HEK293 (cell line): Measurements from ENCODE around the gene DNAJC11.

Source experiments
- CTCF ChIA-PET: fragments of 350-600 bp; formaldehyde crosslinking; extraction: SDS; loops from one replicate; lab custom pipeline; 2021; ENCODE audit warnings: antibody characterized with exemption; lab: Yijun Ruan, JAX
- POLR2A ChIA-PET: fragments of 300-600 bp; formaldehyde crosslinking; extraction: SDS; loops from one replicate; lab custom pipeline; 2020; ENCODE audit warnings: antibody characterized with exemption, inconsistent platforms; lab: Yijun Ruan, JAX
- H3K27ac ChIP-seq: fragments of 200-500 bp; sonication (Bioruptor generic); 2 replicates; pipeline ENCODE4 v1.5.1; 2014; ENCODE audit warnings: low read depth, low read length, control low read depth, inconsistent platforms; ENCODE audit errors: extremely low read depth
- H3K36me3 ChIP-seq, 2 experiments: fragments of 200-500 bp in 1 of 2; sonication (Bioruptor generic) in 1 of 2; 1 replicate in 1 of 2; 2 replicates in 1 of 2; pipeline ENCODE4 v1.5.1; 2014 to 2017; ENCODE audit warnings: inconsistent platforms in 2 of 2, low read length in 2 of 2; ENCODE audit not compliant: control insufficient read depth in 2 of 2, insufficient read depth in 1 of 2
- H3K4me1 ChIP-seq: fragments of 200-500 bp; sonication (Bioruptor generic); 2 replicates; pipeline ENCODE4 v1.5.1; 2014; ENCODE audit warnings: mild to moderate bottlenecking, low read length, inconsistent platforms; ENCODE audit not compliant: control insufficient read depth, insufficient read depth
- H3K4me3 ChIP-seq: 2 replicates; pipeline ENCODE4 v1.5.1; 2011; ENCODE audit warnings: low read depth, mild to moderate bottlenecking, control low read depth, low read length, moderate library complexity
- H3K9me3 ChIP-seq: fragments of 200-500 bp; sonication (Bioruptor generic); 2 replicates; pipeline ENCODE4 v1.5.1; 2014; ENCODE audit warnings: low read depth, low read length, inconsistent platforms; ENCODE audit not compliant: control insufficient read depth, insufficient read depth
- KLF17 ChIP-seq: fragments of 450-650 bp; formaldehyde crosslinking; IDR thresholded peaks from 2 replicates; pipeline ENCODE4 v1.5.1; 2016; ENCODE audit warnings: missing biosample characterization, missing genetic modification characterization
- MZF1 ChIP-seq: fragments of 450-650 bp; formaldehyde crosslinking; IDR thresholded peaks from 2 replicates; pipeline ENCODE4 v1.5.1; 2017; ENCODE audit warnings: missing biosample characterization, missing genetic modification characterization, borderline replicate concordance
- SCRT2 ChIP-seq: fragments of 450-650 bp; formaldehyde crosslinking; IDR thresholded peaks from 2 replicates; pipeline ENCODE4 v1.5.1; 2016; ENCODE audit warnings: missing biosample characterization, missing genetic modification characterization
- ZBTB26 ChIP-seq: fragments of 450-650 bp; formaldehyde crosslinking; optimal IDR thresholded peaks from 2 replicates; pipeline ENCODE3; 2016; ENCODE audit warnings: missing biosample characterization, mild to moderate bottlenecking, missing genetic modification characterization
- ZNF155 ChIP-seq: fragments of 450-650 bp; formaldehyde crosslinking; IDR thresholded peaks from 2 replicates; pipeline ENCODE4 v1.5.1; 2016; ENCODE audit warnings: missing biosample characterization, missing genetic modification characterization
- ZNF248 ChIP-seq: fragments of 450-650 bp; formaldehyde crosslinking; IDR thresholded peaks from 2 replicates; pipeline ENCODE4 v1.5.1; 2017; ENCODE audit warnings: missing biosample characterization, missing genetic modification characterization
- ZNF391 ChIP-seq: fragments of 450-650 bp; formaldehyde crosslinking; IDR thresholded peaks from 2 replicates; pipeline ENCODE4 v1.5.1; 2016; ENCODE audit warnings: low read depth, missing biosample characterization, missing genetic modification characterization, borderline replicate concordance
- TF ChIP-seq, protein P1 (sequence below): fragments of 450-650 bp; formaldehyde crosslinking; IDR thresholded peaks from 2 replicates; pipeline ENCODE4 v1.5.1; 2016; ENCODE audit warnings: missing biosample characterization, missing genetic modification characterization
- TF ChIP-seq, protein P2 (sequence below): fragments of 450-650 bp; formaldehyde crosslinking; IDR thresholded peaks from 2 replicates; pipeline ENCODE4 v1.5.1; 2016; ENCODE audit warnings: missing biosample characterization, missing genetic modification characterization, low read depth
- TF ChIP-seq, protein P3 (sequence below): fragments of 450-650 bp; formaldehyde crosslinking; IDR thresholded peaks from 2 replicates; pipeline ENCODE4 v1.5.1; 2016; ENCODE audit warnings: missing biosample characterization, missing genetic modification characterization
- TF ChIP-seq, protein P4 (sequence below): fragments of 450-650 bp; formaldehyde crosslinking; IDR thresholded peaks from 2 replicates; pipeline ENCODE4 v1.5.1; 2017; ENCODE audit warnings: missing biosample characterization, missing genetic modification characterization

DNAJC11 gene

GRCh38 chr1:6724517-6725141 is 23.0 kb upstream of the DNAJC11 start:
- CTCF ChIA-PET, result interaction anchor here (0.7 to 1.7 kb wide), 3 partner anchors 8 to 13 kb away, joined by 3 to 5 read pairs (median 4); no protein-coding TSS in a partner anchor
- POLR2A ChIA-PET, result interaction anchor here (0.5 kb wide), 1 partner anchor 120 kb away, joined by 4 read pairs; no protein-coding TSS in a partner anchor

DNA sequence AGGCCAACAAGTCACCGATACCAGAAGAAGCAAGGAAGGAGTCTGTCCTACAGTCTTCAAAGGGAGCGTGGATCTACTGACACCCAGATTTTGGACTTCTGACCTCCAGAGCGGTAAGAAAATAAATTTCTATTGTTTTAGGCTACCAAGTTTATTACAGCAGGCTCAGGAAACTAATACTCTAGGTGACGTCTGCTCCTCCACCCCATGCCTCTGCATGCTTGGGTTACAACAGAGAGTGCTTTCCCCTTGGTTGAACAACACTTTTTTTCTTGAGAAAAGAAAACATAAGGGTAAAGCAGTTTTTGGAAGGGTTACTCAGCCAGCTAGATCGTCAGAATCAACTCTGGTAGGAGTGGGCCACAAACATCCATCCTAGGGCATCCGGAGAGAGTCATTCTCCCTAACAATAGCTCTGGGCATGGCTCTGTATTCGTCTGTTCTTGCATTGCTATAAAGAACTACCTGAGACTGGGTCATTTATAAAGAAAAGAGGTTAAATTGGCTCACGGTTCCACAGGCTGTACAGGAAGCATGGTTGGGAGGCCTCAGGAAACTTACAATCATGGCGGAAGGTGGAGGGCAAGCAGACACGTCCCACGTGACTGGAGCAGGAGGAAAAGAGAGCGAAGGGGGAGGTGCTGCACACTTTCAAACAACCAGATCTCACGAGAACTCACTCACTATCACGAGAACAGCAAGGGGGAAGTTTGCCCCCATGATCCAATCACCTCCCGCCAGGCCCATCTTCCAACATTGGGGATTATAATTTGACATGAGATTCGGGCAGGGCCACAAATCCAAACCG is 22.2 kb upstream of the DNAJC11 start:
- CTCF ChIA-PET, result interaction anchor here (0.7 to 1.7 kb wide), 3 partner anchors 8 to 319 kb away, joined by 3 to 5 read pairs (median 3); no protein-coding TSS in a partner anchor
- Histone ChIP-seq H3K9me3 (no peaks in the 10 kb centered on the region), H3K4me3 (no peak overlapping the region), H3K4me1 (no peaks in the 10 kb centered on the region), H3K27ac (no peak overlapping the region), H3K36me3 (no peaks in the 10 kb centered on the region)
- TF ChIP-seq, protein P1, sequence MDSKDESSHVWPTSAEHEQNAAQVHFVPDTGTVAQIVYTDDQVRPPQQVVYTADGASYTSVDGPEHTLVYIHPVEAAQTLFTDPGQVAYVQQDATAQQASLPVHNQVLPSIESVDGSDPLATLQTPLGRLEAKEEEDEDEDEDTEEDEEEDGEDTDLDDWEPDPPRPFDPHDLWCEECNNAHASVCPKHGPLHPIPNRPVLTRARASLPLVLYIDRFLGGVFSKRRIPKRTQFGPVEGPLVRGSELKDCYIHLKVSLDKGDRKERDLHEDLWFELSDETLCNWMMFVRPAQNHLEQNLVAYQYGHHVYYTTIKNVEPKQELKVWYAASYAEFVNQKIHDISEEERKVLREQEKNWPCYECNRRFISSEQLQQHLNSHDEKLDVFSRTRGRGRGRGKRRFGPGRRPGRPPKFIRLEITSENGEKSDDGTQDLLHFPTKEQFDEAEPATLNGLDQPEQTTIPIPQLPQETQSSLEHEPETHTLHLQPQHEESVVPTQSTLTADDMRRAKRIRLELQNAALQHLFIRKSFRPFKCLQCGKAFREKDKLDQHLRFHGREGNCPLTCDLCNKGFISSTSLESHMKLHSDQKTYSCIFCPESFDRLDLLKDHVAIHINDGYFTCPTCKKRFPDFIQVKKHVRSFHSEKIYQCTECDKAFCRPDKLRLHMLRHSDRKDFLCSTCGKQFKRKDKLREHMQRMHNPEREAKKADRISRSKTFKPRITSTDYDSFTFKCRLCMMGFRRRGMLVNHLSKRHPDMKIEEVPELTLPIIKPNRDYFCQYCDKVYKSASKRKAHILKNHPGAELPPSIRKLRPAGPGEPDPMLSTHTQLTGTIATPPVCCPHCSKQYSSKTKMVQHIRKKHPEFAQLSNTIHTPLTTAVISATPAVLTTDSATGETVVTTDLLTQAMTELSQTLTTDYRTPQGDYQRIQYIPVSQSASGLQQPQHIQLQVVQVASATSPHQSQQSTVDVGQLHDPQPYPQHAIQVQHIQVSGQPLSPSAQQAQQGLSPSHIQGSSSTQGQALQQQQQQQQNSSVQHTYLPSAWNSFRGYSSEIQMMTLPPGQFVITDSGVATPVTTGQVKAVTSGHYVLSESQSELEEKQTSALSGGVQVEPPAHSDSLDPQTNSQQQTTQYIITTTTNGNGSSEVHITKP (tag by site-specific recombination), result no peak
- POLR2A ChIA-PET, result interaction anchor here (0.5 kb wide), 1 partner anchor 120 kb away, joined by 4 read pairs; no protein-coding TSS in a partner anchor

More at GRCh38 chr1:6724517-6725141, 23.0 kb upstream of the DNAJC11 start:
- TF ChIP-seq SCRT2 (tag by site-specific recombination) (peak; percentile 62), ZNF391 (tag by site-specific recombination) (no peak)
- TF ChIP-seq, protein P2, sequence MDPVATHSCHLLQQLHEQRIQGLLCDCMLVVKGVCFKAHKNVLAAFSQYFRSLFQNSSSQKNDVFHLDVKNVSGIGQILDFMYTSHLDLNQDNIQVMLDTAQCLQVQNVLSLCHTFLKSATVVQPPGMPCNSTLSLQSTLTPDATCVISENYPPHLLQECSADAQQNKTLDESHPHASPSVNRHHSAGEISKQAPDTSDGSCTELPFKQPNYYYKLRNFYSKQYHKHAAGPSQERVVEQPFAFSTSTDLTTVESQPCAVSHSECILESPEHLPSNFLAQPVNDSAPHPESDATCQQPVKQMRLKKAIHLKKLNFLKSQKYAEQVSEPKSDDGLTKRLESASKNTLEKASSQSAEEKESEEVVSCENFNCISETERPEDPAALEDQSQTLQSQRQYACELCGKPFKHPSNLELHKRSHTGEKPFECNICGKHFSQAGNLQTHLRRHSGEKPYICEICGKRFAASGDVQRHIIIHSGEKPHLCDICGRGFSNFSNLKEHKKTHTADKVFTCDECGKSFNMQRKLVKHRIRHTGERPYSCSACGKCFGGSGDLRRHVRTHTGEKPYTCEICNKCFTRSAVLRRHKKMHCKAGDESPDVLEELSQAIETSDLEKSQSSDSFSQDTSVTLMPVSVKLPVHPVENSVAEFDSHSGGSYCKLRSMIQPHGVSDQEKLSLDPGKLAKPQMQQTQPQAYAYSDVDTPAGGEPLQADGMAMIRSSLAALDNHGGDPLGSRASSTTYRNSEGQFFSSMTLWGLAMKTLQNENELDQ (tag by site-specific recombination), result no peak
- Histone ChIP-seq H3K4me1 (no peaks in the 10 kb centered on the region), H3K4me3 (no peak overlapping the region), H3K36me3 (no peaks in the 10 kb centered on the region), H3K9me3 (no peaks in the 10 kb centered on the region), H3K27ac (no peak overlapping the region)

GRCh38 chr1:6711174-6711573 is 9.6 kb upstream of the DNAJC11 start:
- POLR2A ChIA-PET, result no interaction called here
- no peaks in the 10 kb centered on the region for H3K4me1 ChIP-seq
- H3K27ac ChIP-seq, result no peak overlapping the region
- no peaks in the 10 kb centered on the region for H3K36me3 ChIP-seq
- CTCF ChIA-PET, result interaction anchor here (1.2 kb wide), 1 partner anchor 10 kb away, joined by 4 read pairs; the partner anchor contains the start of gene DNAJC11
- H3K9me3 ChIP-seq, result no peaks in the 10 kb centered on the region; the same call in 1 of the 2 replicates
- H3K4me3 ChIP-seq, result no peak overlapping the region
- TF ChIP-seq MZF1 (tag by site-specific recombination) (no peak), ZBTB26 (tag by site-specific recombination) (no peak), KLF17 (tag by site-specific recombination) (no peak), ZNF155 (tag by site-specific recombination) (no peak), ZNF248 (no peak)
- TF ChIP-seq, protein P3, sequence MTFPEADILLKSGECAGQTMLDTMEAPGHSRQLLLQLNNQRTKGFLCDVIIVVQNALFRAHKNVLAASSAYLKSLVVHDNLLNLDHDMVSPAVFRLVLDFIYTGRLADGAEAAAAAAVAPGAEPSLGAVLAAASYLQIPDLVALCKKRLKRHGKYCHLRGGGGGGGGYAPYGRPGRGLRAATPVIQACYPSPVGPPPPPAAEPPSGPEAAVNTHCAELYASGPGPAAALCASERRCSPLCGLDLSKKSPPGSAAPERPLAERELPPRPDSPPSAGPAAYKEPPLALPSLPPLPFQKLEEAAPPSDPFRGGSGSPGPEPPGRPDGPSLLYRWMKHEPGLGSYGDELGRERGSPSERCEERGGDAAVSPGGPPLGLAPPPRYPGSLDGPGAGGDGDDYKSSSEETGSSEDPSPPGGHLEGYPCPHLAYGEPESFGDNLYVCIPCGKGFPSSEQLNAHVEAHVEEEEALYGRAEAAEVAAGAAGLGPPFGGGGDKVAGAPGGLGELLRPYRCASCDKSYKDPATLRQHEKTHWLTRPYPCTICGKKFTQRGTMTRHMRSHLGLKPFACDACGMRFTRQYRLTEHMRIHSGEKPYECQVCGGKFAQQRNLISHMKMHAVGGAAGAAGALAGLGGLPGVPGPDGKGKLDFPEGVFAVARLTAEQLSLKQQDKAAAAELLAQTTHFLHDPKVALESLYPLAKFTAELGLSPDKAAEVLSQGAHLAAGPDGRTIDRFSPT (tag by site-specific recombination), result no peak
- TF ChIP-seq, protein P4, sequence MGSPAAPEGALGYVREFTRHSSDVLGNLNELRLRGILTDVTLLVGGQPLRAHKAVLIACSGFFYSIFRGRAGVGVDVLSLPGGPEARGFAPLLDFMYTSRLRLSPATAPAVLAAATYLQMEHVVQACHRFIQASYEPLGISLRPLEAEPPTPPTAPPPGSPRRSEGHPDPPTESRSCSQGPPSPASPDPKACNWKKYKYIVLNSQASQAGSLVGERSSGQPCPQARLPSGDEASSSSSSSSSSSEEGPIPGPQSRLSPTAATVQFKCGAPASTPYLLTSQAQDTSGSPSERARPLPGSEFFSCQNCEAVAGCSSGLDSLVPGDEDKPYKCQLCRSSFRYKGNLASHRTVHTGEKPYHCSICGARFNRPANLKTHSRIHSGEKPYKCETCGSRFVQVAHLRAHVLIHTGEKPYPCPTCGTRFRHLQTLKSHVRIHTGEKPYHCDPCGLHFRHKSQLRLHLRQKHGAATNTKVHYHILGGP, result no peak
